WI38 (cell line): Measurements from ENCODE around the gene INTS11.

ENCODE experiments used
- H3K4me3 ChIP-seq: 2 replicates; pipeline ENCODE4 v1.5.1; 2011; ENCODE audit warnings: low read depth, mild to moderate bottlenecking, control low read depth, low read length
- TF ChIP-seq, protein P1 (sequence below): IDR thresholded peaks from 2 replicates; pipeline ENCODE4 v1.5.1; 2012; ENCODE audit warnings: low read depth, mild to moderate bottlenecking, control low read depth, low read length

INTS11 gene

DNA sequence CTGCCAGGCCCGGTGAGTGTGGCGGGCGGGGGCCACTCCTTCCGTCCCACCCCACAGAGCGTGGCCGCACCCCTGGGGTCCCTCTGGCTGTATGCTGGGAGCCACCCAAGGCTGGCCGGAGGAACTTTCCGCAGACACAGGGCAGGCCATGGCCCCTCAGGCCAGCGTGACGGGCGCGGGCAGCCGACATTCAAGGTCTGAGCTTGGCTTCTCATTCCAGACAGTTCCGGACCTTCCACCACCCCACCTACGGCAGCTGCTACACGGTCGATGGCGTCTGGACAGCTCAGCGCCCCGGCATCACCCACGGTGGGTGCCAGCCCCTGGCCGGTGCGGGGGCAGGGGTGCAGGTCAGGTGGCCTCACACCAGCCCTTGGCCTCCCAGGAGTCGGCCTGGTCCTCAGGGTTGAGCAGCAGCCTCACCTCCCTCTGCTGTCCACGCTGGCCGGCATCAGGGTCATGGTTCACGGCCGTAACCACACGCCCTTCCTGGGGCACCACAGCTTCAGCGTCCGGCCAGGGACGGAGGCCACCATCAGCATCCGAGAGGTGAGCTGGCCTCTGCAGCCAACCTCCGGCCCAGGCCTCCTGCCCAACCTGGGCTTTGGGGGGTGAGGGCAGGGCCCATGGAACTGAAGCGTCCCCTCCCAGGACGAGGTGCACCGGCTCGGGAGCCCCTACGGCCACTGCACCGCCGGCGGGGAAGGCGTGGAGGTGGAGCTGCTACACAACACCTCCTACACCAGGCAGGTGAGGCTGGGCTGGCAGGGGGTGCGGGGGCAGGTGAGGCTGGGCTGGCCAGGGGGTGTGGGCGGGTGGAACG lies 37.0 kb downstream of the INTS11 start:
- TF ChIP-seq, protein P1, sequence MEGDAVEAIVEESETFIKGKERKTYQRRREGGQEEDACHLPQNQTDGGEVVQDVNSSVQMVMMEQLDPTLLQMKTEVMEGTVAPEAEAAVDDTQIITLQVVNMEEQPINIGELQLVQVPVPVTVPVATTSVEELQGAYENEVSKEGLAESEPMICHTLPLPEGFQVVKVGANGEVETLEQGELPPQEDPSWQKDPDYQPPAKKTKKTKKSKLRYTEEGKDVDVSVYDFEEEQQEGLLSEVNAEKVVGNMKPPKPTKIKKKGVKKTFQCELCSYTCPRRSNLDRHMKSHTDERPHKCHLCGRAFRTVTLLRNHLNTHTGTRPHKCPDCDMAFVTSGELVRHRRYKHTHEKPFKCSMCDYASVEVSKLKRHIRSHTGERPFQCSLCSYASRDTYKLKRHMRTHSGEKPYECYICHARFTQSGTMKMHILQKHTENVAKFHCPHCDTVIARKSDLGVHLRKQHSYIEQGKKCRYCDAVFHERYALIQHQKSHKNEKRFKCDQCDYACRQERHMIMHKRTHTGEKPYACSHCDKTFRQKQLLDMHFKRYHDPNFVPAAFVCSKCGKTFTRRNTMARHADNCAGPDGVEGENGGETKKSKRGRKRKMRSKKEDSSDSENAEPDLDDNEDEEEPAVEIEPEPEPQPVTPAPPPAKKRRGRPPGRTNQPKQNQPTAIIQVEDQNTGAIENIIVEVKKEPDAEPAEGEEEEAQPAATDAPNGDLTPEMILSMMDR: no peak
- H3K4me3 ChIP-seq: no peak overlapping the region

DNA sequence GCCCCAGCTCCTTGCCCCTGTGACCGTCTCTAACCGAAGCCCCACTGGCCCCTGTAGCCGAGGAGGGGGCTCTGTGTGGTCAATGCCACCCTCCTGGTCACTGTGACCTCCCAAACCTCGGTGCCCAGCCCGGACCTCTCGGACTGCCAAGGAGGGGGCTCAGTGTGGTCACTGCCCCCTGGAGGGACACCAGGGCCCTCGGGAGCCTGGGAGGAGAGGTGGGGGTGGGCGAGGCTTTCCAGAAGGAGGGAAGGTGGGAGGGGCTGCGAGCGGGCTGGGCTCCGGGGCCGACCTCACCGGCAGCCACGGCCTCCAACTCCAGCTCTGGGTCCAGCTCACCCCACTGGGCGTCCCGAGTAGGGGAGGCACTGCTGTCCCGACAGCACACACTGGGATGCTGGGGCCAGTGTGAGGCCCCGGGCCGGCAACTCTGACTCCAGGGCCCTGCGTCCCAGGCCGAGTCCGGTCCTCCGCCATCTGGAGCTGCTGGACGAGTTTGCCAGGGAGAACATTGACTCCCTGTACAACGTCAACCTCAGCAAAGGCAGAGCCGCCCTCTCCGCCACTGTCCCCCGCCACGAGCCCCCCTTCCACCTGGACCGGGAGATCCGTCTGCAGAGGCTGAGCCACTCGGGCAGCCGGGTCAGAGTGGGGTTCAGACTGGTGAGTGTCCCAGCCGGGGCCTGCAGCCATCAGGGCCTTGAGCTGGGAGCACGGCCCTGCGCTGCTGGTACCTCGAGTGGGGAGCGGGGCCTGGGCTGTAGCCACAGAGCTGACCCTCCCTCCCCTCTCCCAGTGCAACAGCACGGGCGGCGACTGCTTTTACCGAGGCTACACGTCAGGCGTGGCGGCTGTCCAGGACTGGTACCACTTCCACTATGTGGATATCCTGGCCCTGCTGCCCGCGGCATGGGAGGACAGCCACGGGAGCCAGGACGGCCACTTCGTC lies 37.9 kb downstream of the INTS11 start:
- H3K4me3 ChIP-seq: no peak overlapping the region
- TF ChIP-seq, protein P1: no peak

DNA sequence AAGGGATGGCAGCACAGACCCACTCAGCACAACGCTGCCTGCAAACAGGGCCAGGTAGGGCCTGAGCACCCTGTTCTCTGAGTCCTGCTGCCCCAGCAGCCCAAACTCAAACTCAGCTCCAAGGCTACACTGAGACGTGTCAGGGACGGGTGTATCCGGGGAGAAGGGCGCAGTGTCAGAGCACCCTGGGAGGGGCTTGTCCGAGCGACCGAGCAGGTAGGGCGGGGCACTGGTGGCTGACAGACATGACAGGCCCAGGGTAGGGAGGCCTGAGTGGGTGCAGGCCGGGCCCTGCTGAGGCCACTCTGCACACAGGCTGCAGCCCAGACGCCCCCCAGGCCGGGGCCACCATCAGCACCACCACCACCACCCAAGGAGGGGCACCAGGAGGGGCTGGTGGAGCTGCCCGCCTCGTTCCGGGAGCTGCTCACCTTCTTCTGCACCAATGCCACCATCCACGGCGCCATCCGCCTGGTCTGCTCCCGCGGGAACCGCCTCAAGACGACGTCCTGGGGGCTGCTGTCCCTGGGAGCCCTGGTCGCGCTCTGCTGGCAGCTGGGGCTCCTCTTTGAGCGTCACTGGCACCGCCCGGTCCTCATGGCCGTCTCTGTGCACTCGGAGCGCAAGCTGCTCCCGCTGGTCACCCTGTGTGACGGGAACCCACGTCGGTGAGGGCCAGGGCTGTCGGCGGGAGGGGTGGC lies 38.7 kb downstream of the INTS11 start:
- no peak overlapping the region for H3K4me3 ChIP-seq
- TF ChIP-seq, protein P1: no peak

DNA sequence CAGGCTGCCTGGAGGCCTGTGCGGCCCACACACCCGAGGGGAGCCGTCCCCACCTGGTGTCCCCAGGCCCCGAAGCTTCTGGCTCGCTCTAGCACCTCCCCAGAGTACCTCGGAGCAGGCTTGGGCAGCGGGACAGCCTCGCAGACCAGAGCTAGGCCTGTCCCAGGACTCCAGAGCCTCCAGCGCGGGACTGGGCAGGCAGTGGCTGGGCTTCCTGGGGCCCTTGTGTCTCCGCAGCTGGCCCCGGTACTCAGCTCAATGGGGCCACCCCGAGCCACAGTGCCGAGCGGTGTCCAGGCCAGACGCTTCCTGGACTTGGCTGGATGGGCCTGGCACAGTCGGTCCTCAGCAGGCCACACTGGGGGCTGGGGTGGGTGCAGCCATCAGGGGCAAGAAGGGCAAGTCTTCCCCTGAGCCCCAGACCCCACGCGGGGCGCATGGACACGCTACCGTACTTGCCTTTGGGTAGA lies 39.3 kb downstream of the INTS11 start:
- no peak overlapping the region for H3K4me3 ChIP-seq
- TF ChIP-seq, protein P1: no peak

DNA sequence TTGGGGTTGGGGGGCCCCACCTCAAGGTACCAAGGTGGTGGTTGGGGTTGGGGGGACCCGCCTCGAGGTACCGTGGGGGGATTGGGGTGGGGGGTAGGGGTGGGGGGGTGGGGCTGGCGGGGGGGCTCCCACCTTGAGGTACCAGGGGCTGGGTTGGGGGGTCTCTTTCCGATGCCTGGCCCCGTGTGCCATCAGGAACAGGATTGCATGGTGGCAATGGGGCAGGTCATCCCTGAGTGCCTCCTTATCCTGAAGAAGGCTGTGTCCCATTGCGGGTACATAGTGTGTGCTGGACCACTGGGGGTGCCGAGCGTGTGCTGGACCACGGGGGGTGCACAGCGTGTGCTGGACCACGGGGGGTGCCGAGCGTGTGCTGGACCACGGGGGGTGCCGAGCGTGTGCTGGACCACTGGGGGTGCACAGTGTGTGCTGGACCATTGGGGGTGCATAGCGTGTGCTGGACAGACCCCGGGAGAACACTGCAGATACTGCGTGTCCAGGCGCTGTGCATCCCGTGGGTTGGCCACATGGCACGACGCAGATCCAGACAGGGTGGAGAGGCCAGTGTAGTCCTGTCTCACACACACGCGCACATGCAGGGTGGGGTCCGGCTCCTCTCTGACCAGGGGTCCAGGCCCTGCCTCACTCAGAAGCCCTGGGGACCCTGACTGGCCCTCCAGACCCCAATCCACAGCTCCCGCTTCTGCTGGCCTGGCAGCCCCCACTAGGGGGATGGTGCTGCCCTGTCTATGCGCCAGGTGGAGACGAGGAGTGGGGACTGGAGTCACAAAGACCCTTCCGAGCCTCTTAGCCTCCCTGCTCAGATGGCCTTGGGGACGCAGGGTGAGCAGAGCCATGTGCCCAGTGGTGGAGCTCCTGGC lies 40.0 kb downstream of the INTS11 start:
- no peak overlapping the region for H3K4me3 ChIP-seq
- TF ChIP-seq, protein P1: no peak

DNA sequence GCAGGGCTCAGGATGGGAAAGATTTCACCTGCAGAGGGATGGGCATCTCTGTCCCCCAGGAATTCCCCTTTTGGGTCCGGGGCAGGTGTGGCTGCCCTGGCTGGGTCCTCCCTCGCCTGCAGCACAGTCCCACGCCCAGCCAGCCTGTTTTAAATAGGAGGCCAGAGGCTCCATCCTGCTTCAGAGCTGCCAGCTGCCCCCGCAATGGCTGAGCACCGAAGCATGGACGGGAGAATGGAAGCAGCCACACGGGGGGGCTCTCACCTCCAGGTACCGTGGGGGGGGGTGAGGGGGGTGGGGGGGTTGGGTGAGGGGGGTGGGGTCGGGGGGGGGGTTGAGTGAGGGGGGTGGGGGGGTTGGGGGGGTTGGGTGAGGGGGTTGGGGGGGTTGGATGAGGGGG lies 40.6 kb downstream of the INTS11 start:
- TF ChIP-seq, protein P1: no peak
- H3K4me3 ChIP-seq: no peak overlapping the region
